Type B pancreatic cell (in vitro differentiated cells): ENCODE measurements around the gene ESPN. TPM values are rescaled to one million over a fixed set of nuclear protein-coding genes. Genes with fewer than 3 reads are reported as not detected.
"Not testable (repeated sequence)": the region's sequence is repeated elsewhere in the genome, so short reads cannot be mapped to it uniquely, and the experiment has no call there.

ENCODE experiments used
- DNase-seq: peaks from one replicate; pipeline ENCODE4 v3.0.0; 2021; ENCODE audit warnings: mixed read lengths; ENCODE audit not compliant: unreplicated experiment; ENCODE audit errors: extremely low spot score
- H3K27ac Mint-ChIP-seq: 2 replicates; pipeline ENCODE4 v1.8.0; 2021; ENCODE audit warnings: mild to moderate bottlenecking, mixed read lengths
- H3K27me3 Mint-ChIP-seq: 2 replicates; pipeline ENCODE4 v1.8.0; 2021; ENCODE audit warnings: mixed read lengths
- H3K36me3 Mint-ChIP-seq: 2 replicates; pipeline ENCODE4 v1.8.0; 2021; ENCODE audit warnings: mixed read lengths
- H3K4me1 Mint-ChIP-seq: one replicate; pipeline ENCODE4 v1.8.0; 2021; ENCODE audit warnings: mixed read lengths; ENCODE audit not compliant: unreplicated experiment
- H3K4me3 Mint-ChIP-seq: 2 replicates; pipeline ENCODE4 v1.8.0; 2021; ENCODE audit warnings: mild to moderate bottlenecking, mixed read lengths
- H3K9me3 Mint-ChIP-seq: 2 replicates; pipeline ENCODE4 v1.8.0; 2021; ENCODE audit warnings: mixed read lengths
- CTCF ChIP-seq: fragments of 200-600 bp; sonication (generic); conservative IDR thresholded peaks from 2 replicates; pipeline ENCODE4 v1.5.0; 2021; ENCODE audit warnings: antibody characterized with exemption, mild to moderate bottlenecking
- total RNA-seq: library from RNA; stranded (reverse); gene quantifications from 2 replicates; pipeline ENCODE4 v1.2.1, GENCODE V29; 2021; ENCODE audit warnings: low replicate concordance

ESPN gene
- total RNA-seq, 1 donor from 2014 or later: 13.8 TPM

DNA sequence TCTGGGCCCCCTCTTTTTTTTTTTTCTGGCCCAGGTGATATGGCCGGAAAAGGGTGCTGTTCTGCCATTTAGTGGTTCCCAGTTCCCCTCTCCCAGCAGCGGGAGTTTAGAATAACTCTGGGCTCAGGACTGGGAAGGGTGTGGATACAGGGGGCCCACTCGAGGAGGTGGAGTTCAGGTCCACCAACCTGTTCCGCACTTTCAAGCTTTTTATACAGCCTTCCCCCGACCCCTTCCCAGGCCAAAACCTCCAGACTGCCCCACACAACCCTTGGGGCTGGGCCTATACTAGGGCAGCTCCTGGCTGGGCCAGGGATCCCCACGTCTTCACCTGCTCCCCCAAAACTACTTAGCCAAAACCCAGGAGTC, 66.5 kb downstream of the ESPN start:
- no peaks in the 10 kb centered on the region for H3K9me3 Mint-ChIP-seq
- peak overlapping the region; percentile 81 for H3K27ac Mint-ChIP-seq
- H3K4me3 Mint-ChIP-seq: peak overlapping the region; percentile 89
- DNase-seq: no peak
- TF ChIP-seq CTCF: no peak
- peaks cover 4% of the 10 kb centered on the region for H3K27me3 Mint-ChIP-seq
- peaks cover 33% of the 10 kb centered on the region for H3K4me1 Mint-ChIP-seq
- H3K36me3 Mint-ChIP-seq: no peaks in the 10 kb centered on the region

DNA sequence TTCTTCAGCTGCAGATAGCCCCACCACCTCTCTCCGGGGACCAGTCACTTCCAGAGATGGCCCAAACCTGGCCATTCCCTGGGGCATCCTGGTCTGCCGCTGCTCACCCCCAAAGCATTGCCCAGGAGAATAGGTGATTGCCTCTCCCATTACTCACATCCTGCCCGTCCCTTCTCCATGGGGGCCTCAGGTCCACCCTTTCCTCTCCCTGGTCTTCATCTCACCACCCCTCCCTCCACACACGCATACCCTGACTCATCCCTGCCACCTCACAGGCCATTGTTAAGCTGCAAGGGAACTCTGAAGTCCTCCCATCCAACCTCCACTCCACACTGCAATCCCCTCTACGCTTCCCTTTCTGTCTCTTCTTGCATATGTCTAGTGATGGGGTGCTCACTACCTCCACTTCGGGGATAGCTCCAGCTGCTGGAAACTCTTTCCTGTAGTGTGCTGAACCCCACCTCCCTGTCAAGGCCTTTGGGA, 66.9 kb downstream of the ESPN start, which contains the start of gene PLEKHG5:
Gene PLEKHG5 (minus strand): TSS at position 188 of the 483 bp plus-strand sequence. CDS start 14,096 bp downstream, outside the sequence.
- peaks cover 28% of the 10 kb centered on the region for H3K4me1 Mint-ChIP-seq
- TF ChIP-seq CTCF: no peak
- H3K27ac Mint-ChIP-seq: peak within 1 kb of the TSS; percentile 81
- H3K36me3 Mint-ChIP-seq: no peaks in the 10 kb centered on the region
- peaks cover under 1% of the 10 kb centered on the region for H3K27me3 Mint-ChIP-seq
- H3K9me3 Mint-ChIP-seq: no peaks in the 10 kb centered on the region
- no peak for DNase-seq
- peak within 1 kb of the TSS; percentile 89 for H3K4me3 Mint-ChIP-seq

DNA sequence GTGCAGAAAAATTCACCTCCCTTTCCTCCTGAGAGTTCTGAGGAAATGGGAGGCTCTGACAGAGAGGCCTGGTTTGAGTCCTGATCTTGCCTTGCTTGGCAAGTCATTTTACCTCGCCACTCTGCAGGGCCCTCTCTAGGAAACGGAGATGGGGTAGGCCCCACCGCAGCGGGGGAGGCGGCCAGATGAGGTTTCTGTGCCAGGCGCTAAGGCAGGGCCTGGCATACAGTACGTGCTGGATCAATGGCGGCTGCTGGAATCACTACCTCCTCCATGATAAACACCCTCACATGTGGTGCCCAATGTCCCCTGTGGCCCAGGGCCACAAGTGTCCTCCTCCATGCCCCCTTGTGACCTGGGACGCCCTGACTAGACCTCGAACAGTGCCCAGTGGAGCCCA, 67.4 kb downstream of the ESPN start:
- H3K27me3 Mint-ChIP-seq: no peaks in the 10 kb centered on the region
- no peaks in the 10 kb centered on the region for H3K36me3 Mint-ChIP-seq
- peak overlapping the region; percentile 89 for H3K4me3 Mint-ChIP-seq
- H3K4me1 Mint-ChIP-seq: peaks cover 26% of the 10 kb centered on the region
- H3K27ac Mint-ChIP-seq: peak overlapping the region; percentile 81
- no peak for DNase-seq
- no peaks in the 10 kb centered on the region for H3K9me3 Mint-ChIP-seq
- TF ChIP-seq CTCF: no peak

GRCh38 chr1:6493834-6494223, 69.3 kb downstream of the ESPN start:
- H3K4me1 Mint-ChIP-seq: peaks cover 23% of the 10 kb centered on the region
- H3K9me3 Mint-ChIP-seq, H3K27ac Mint-ChIP-seq, H3K4me3 Mint-ChIP-seq, H3K27me3 Mint-ChIP-seq, H3K36me3 Mint-ChIP-seq, DNase-seq: not testable (repeated sequence)

GRCh38 chr1:6494627-6495026, 70.1 kb downstream of the ESPN start:
- Mint-ChIP-seq H3K9me3 (no peaks in the 10 kb centered on the region), H3K4me3 (no peak overlapping the region), H3K4me1 (peaks cover 23% of the 10 kb centered on the region), H3K27ac (no peak overlapping the region), H3K27me3 (no peaks in the 10 kb centered on the region), H3K36me3 (no peaks in the 10 kb centered on the region)
- no peak for TF ChIP-seq CTCF
- DNase-seq: no peak

GRCh38 chr1:6495041-6495441, 70.5 kb downstream of the ESPN start:
- Mint-ChIP-seq H3K27me3 (no peaks in the 10 kb centered on the region), H3K4me1 (peaks cover 23% of the 10 kb centered on the region)

More at GRCh38 chr1:6495041-6495441, 70.5 kb downstream of the ESPN start:
- Mint-ChIP-seq H3K36me3 (no peaks in the 10 kb centered on the region), H3K9me3 (no peaks in the 10 kb centered on the region), H3K4me3 (no peak overlapping the region), H3K27ac (no peak overlapping the region)
- TF ChIP-seq CTCF: no peak
- no peak for DNase-seq
